Nephron progenitor cell (in vitro differentiated cells): ENCODE data around the gene ITGB1BP2.
"Not testable (repeated sequence)": the region's sequence is repeated elsewhere in the genome, so short reads cannot be mapped to it uniquely, and the experiment has no call there.

ENCODE experiments used
- DNase-seq: peaks from one replicate; pipeline ENCODE4 v3.0.0; 2021
- H3K27ac Mint-ChIP-seq: 2 replicates; pipeline ENCODE4 v1.8.0; 2021; ENCODE audit warnings: mild to moderate bottlenecking, moderate library complexity, mixed read lengths
- H3K27me3 Mint-ChIP-seq: 2 replicates; pipeline ENCODE4 v1.8.0; 2021; ENCODE audit warnings: mild to moderate bottlenecking, low read depth, mixed read lengths; ENCODE audit not compliant: poor library complexity
- H3K36me3 Mint-ChIP-seq: 2 replicates; pipeline ENCODE4 v1.8.0; 2021; ENCODE audit warnings: low read depth, mixed read lengths
- H3K4me1 Mint-ChIP-seq: 2 replicates; pipeline ENCODE4 v1.8.0; 2021; ENCODE audit warnings: mixed read lengths
- H3K4me3 Mint-ChIP-seq: 2 replicates; pipeline ENCODE4 v1.8.0; 2021; ENCODE audit warnings: mild to moderate bottlenecking, moderate library complexity, mixed read lengths
- H3K9me3 Mint-ChIP-seq: 2 replicates; pipeline ENCODE4 v1.8.0; 2021; ENCODE audit warnings: mild to moderate bottlenecking, moderate library complexity, mixed read lengths
- TF ChIP-seq, protein P1 (sequence below): fragments of 200-600 bp; sonication (generic); IDR thresholded peaks from 2 replicates; pipeline ENCODE4 v1.5.0; 2021; ENCODE audit warnings: antibody characterized with exemption

Gene ITGB1BP2

DNA sequence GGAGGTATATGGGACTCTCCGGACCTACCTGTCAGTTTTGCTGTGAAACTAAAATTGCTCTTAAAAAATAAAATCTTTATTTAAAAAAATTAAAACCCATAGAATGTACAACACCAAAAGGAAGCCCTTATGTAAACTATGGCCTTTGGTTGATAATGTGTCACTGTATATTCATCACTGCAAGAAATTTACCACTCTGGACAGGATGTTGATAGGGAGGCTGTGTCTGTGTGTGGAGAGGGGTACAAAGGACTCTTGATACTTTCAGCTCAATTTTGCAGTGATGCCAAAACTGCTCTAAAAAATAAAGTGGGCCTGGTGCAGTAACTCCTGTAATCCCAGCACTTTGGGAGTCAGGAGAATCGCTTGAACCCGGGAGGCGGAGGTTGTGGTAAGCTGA, 44.7 kb upstream of the ITGB1BP2 start:
- peaks cover 24% of the 10 kb centered on the region for H3K4me1 Mint-ChIP-seq
- H3K4me3 Mint-ChIP-seq, result peak overlapping the region; percentile 50
- no peak for DNase-seq
- TF ChIP-seq, protein P1, sequence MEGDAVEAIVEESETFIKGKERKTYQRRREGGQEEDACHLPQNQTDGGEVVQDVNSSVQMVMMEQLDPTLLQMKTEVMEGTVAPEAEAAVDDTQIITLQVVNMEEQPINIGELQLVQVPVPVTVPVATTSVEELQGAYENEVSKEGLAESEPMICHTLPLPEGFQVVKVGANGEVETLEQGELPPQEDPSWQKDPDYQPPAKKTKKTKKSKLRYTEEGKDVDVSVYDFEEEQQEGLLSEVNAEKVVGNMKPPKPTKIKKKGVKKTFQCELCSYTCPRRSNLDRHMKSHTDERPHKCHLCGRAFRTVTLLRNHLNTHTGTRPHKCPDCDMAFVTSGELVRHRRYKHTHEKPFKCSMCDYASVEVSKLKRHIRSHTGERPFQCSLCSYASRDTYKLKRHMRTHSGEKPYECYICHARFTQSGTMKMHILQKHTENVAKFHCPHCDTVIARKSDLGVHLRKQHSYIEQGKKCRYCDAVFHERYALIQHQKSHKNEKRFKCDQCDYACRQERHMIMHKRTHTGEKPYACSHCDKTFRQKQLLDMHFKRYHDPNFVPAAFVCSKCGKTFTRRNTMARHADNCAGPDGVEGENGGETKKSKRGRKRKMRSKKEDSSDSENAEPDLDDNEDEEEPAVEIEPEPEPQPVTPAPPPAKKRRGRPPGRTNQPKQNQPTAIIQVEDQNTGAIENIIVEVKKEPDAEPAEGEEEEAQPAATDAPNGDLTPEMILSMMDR, result no peak
- H3K36me3 Mint-ChIP-seq, result no peaks in the 10 kb centered on the region
- H3K27me3 Mint-ChIP-seq, result no peaks in the 10 kb centered on the region
- H3K9me3 Mint-ChIP-seq, result peaks cover 29% of the 10 kb centered on the region
- no peak overlapping the region for H3K27ac Mint-ChIP-seq

DNA sequence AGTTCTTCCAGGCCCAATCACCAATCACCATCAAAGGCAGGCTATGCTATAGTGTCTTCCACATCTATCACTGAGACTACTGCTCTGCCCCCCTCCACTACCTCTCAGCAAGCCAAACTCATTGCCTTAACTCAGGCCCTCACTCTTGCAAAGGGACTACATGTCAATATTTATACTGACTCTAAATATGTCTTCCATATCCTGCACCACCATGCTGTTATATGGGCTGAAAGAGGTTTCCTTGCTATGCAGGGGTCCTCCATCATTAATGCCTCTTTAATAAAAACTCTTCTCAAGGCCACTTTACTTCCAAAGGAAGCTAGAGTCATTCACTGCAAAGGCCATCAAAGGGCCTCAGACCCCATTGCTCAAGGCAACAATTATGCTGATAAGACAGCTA, 32.9 kb upstream of the ITGB1BP2 start:
- H3K27me3 Mint-ChIP-seq, H3K27ac Mint-ChIP-seq, H3K4me3 Mint-ChIP-seq, DNase-seq: not testable (repeated sequence)
- Mint-ChIP-seq H3K36me3 (peaks cover 42% of the 10 kb centered on the region), H3K9me3 (peaks cover 51% of the 10 kb centered on the region), H3K4me1 (peaks cover 21% of the 10 kb centered on the region)

GRCh38 chrX:71269801-71270395, 31.7 kb upstream of the ITGB1BP2 start:
- TF ChIP-seq, protein P1, result no peak
- Mint-ChIP-seq H3K27ac (no peak overlapping the region), H3K36me3 (peaks cover 36% of the 10 kb centered on the region), H3K9me3 (peaks cover 50% of the 10 kb centered on the region), H3K4me1 (peaks cover 21% of the 10 kb centered on the region), H3K4me3 (no peak overlapping the region), H3K27me3 (no peaks in the 10 kb centered on the region)
- DNase-seq, result no peak

DNA sequence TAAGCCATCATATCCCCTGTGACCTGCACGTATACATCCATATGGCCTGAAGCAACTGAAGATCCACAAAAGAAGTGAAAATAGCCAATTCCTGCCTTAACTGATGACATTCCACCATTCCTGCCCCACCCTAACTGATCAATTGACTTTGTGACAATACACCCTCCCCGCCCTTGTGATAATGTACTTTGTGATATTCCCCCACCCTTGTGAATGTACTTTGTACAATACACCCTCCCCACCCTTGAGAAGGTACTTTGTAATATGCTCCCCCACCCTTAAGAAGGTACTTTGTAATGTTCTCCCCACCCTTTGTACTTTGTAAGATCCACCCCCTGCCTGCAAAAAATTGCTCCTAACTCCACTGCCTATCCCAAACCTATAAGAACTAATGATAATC, 29.2 kb upstream of the ITGB1BP2 start:
- Mint-ChIP-seq H3K9me3 (peaks cover 43% of the 10 kb centered on the region), H3K4me1 (peaks cover 12% of the 10 kb centered on the region), H3K36me3 (peaks cover 18% of the 10 kb centered on the region)
- not testable (repeated sequence) for H3K4me3 Mint-ChIP-seq, H3K27ac Mint-ChIP-seq, DNase-seq, H3K27me3 Mint-ChIP-seq

DNA sequence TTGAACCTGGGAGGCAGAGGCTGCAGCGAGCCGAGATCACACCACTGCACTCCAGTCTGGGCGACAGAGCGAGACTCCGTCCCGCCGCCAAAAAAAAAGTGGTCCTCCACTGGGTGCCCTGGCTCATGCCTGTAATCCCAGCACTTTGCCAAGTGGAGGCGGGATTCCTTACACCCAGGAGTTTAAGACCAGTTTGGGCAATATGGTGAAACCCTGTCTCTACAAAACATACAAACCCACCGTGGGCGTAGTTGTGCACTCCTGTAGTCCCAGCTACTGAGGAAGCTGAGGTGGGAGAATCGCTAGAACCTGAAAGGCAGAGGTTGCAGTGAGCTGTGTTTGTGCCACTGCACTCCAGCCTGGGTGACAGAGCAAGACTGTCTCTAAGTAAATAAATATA, 20.2 kb upstream of the ITGB1BP2 start:
- H3K27ac Mint-ChIP-seq, H3K27me3 Mint-ChIP-seq, DNase-seq, H3K4me3 Mint-ChIP-seq: not testable (repeated sequence)
- peaks cover 21% of the 10 kb centered on the region for H3K4me1 Mint-ChIP-seq
- peaks cover 26% of the 10 kb centered on the region for H3K36me3 Mint-ChIP-seq
- H3K9me3 Mint-ChIP-seq, result peaks cover 61% of the 10 kb centered on the region

DNA sequence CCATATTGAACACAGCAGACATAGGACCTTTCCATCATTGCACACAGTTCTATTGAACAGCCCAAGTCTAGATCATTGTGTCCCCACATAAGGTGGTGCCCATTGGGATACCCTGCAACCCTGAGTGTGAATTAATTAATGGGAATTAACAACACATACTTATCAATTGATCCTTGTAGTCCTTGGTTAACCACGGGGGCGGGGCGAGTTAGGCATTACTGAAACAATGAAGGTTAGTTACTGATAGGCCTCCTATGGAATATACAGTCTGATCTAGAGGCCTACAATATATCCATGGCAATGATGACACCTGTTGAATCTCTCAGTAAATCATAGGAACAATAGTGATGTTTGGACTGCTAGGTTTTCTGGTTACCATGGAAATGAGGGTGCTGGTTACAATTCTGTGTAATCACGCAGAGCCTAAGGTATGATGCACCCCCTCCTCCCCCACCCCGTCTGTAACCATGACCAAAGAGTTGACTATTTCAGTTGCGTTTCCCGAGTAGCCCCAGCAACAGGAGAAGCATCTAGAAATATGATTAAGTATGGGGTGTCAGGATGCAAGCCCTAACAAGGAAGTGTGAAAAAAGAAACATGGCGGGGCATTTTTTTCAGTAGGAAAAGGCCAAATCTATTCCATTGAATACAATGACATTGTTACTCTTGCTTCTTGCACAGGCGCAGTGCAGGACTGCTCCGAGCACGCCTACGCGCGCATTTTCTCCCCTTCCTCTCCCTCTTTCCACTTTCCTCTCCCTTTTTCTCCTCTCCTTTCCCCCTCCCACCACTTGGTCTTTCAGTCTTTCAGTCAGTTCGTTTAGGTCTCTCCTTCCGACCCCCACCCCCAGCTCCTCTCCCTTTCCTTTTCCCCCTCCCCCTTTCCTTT, 18.8 kb upstream of the ITGB1BP2 start:
- peak; percentile 4 for DNase-seq
- H3K4me3 Mint-ChIP-seq, result peak overlapping the region; percentile 98
- peaks cover 3% of the 10 kb centered on the region for H3K27me3 Mint-ChIP-seq
- H3K4me1 Mint-ChIP-seq, result peaks cover 25% of the 10 kb centered on the region
- TF ChIP-seq, protein P1, result no peak
- H3K27ac Mint-ChIP-seq, result peak overlapping the region; percentile 100
- peaks cover 59% of the 10 kb centered on the region for H3K9me3 Mint-ChIP-seq
- peaks cover 33% of the 10 kb centered on the region for H3K36me3 Mint-ChIP-seq

DNA sequence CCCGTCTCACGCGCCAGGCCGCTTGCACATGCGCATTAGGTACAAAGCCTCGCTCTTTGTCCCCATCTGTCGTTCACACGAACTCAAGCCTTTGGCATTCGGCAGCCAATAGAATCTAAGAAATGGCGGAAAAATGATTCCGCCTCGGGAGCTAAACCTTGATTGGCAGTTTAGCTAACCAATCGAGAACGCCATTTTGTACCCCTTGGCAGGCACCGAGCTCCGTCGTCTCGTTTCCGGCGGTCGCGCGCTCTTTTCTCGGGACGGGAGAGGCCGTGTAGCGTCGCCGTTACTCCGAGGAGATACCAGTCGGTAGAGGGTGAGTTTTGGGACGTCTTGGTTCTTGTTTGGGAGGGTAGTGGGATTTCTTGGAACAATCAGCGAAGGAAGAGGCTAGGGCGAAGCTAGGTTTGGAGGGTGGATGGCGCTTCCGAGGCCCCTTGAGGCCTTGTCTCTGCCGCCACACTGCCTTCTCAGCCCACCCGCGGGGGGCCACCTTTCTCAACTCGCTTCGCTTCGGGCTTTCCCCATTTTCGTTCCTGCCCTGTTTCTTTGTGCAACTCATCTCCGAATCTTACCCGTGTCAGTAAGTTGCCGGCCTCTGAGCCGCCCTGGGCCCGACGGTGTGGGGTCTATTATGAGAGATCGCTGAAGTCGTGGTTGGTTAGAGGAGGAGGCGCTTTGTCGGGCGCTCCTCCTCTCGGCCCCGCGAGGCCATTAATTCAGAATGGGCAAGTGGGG, 18.0 kb upstream of the ITGB1BP2 start, which contains the start of gene NONO:
TSS of gene NONO (plus strand) at position 233 of the 741 bp plus-strand sequence. CDS start 7,003 bp downstream, outside the sequence.
- Mint-ChIP-seq H3K9me3 (peaks cover 60% of the 10 kb centered on the region), H3K27me3 (peaks cover under 1% of the 10 kb centered on the region), H3K36me3 (peaks cover 35% of the 10 kb centered on the region), H3K4me1 (peaks cover 27% of the 10 kb centered on the region), H3K4me3 (peak within 1 kb of the TSS; percentile 98), H3K27ac (peak within 1 kb of the TSS; percentile 100)
- TF ChIP-seq, protein P1, result no peak
- peak; percentile 77 for DNase-seq
